HEK293T (cell line): ENCODE data around the gene CCDC24.

Experiments used
- ARNT ChIP-seq: fragments of 450-650 bp; IDR thresholded peaks from 2 replicates; pipeline ENCODE4 v1.6.1; 2017; ENCODE audit warnings: mild to moderate bottlenecking
- BHLHE40 ChIP-seq: fragments of 450-650 bp; IDR thresholded peaks from 2 replicates; pipeline ENCODE4 v1.6.1; 2016; ENCODE audit warnings: mild to moderate bottlenecking, moderate library complexity, borderline replicate concordance
- ELF4 ChIP-seq: fragments of 450-650 bp; IDR thresholded peaks from 2 replicates; pipeline ENCODE4 v1.6.1; 2017; ENCODE audit warnings: antibody characterized with exemption
- FOXM1 ChIP-seq: fragments of 450-650 bp; IDR thresholded peaks from 2 replicates; pipeline ENCODE4 v1.6.1; 2017; ENCODE audit warnings: mild to moderate bottlenecking, borderline replicate concordance
- HDGF ChIP-seq: fragments of 450-650 bp; IDR thresholded peaks from 2 replicates; pipeline ENCODE4 v1.6.1; 2017; ENCODE audit warnings: antibody characterized with exemption, borderline replicate concordance
- LEF1 ChIP-seq: fragments of 450-650 bp; IDR thresholded peaks from 2 replicates; pipeline ENCODE4 v1.6.1; 2017; ENCODE audit warnings: mild to moderate bottlenecking, borderline replicate concordance
- PKNOX1 ChIP-seq: fragments of 450-650 bp; IDR thresholded peaks from 2 replicates; pipeline ENCODE4 v1.6.1; 2016
- SP1 ChIP-seq: fragments of 450-650 bp; IDR thresholded peaks from 2 replicates; pipeline ENCODE4 v1.6.1; 2017
- SUZ12 ChIP-seq: fragments of 450-650 bp; IDR thresholded peaks from 2 replicates; pipeline ENCODE4 v1.6.1; 2016; ENCODE audit warnings: mild to moderate bottlenecking
- TARDBP ChIP-seq: fragments of 450-650 bp; IDR thresholded peaks from 2 replicates; pipeline ENCODE4 v1.6.1; 2016

DNA sequence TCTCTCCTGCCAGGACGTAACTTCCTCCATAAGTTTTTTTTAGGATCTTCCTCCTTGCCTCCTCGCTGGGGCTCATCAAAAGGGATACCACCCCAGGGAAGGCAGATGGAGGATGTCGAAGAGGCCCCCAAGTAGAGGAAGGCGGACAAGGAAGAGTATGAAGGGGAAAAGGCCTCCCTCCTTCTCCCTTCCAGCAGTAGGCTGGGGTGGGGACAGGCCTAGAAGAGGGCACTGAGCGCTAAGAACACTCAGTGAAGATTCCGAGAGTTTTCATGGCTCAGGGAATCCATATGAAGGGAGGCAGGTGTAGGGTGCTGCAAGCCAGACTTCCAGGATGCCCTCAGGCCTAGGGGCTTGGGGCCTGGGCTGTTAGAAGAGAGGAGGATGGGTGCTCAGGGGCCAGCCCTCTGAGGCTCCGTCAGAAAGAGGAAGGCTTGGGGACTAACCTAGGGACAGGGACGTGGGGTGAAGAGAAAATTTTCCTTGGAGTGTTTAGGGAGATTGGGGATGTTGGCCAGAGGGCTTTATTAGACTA is 41.7 kb downstream of the CCDC24 start:
- no peak for TF ChIP-seq FOXM1
- no peak for TF ChIP-seq BHLHE40
- TF ChIP-seq TARDBP: no peak
- no peak for TF ChIP-seq SP1
- no peak for TF ChIP-seq SUZ12
- no peak for TF ChIP-seq ELF4
- no peak for TF ChIP-seq ARNT
- no peak for TF ChIP-seq HDGF
- no peak for TF ChIP-seq LEF1
- no peak for TF ChIP-seq PKNOX1
